A549 treated with DMSO at 1 μM for 4 hours (cell line): ENCODE data around the gene CSTF1. TPM values are rescaled to one million over a fixed set of nuclear protein-coding genes. Genes with fewer than 3 reads are reported as not detected.

Experiments used
- total RNA-seq: library from RNA; stranded (reverse); fragments of 200-300 nt; extraction: Qiagen RNA extraction; gene quantifications from 5 replicates; pipeline ENCODE4 v1.2.3, GENCODE V29; 2022; ENCODE audit warnings: low read depth

The CSTF1 gene
- 40.7 to 46.6 TPM (median 41.2 TPM) in 5 replicates for total RNA-seq

DNA sequence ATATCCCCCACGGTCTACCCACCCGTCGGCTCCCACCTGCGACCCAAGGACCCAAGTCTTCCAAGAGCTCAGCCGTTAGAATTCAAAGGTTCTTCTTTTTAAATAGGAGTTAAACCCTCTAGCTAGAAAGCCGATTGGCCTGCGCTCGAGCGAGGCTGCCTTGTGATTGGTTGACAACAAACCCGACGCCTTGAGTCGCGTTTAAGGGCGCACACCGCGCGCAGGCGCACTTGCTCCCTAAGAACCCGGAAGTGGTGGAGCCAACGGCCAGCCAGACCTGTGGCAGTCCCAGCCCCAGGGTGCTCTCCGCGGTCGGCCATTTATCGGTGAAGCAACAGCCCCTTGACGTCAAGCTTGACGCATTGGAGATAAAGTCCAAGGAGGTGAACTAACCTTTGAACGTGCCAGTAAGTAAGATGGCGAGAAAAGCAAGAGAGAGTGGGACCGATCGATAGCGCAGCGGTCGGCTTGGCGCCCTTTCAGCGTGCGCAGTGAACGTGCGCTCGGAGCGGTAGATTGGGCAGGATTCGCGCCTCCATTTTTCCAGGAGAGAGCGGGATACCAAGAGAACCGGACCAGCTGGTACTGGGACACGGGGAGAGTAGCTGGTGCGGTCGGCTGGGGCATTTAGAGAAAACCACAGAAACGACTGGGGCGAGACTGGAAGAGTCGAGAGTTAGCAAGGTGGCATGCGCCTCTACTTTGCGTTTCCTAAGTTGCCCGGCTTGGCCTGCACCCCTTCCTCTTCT, at the start of gene CSTF1, which contains the start of gene AURKA:
CSTF1 (plus strand) TSS at position 514 of the 749 bp plus-strand sequence. CDS start 2,908 bp downstream, outside the sequence.
AURKA (minus strand) TSS at position 84 of the 749 bp plus-strand sequence. CDS start 4,018 bp downstream, outside the sequence.

DNA sequence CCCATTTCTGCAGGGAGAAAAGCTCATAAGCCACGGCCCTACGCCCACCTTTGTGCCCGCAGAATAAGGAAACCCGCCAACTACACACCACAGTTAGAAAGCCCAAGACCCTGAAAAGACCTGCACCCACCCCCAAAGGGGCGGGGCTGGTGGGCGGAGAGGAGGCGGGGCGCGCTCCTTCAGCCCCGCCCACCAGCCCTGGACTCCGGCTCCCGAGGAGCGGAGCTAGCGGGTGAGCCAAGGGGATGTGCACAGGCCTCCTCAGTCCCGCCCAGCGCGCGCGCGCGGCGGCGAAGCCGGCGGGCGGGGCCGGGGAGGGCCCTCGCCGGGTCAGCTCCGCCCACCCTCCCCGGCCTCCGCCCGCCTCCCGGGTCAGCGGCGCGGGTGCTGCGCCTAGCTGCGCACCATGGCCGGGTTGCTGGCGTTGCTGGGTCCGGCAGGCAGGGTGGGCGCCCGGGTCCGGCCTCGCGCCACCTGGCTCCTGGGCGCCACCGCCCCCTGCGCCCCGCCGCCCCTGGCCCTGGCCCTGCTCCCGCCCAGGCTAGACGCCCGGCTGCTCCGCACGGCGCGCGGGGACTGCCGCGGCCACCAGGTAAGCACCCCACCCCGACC, 33.7 kb upstream of the CSTF1 start, which contains the start of gene FAM210B:
FAM210B (plus strand) TSS at position 375 of the 612 bp plus-strand sequence; CDS start at position 407, 32 bp downstream.

DNA sequence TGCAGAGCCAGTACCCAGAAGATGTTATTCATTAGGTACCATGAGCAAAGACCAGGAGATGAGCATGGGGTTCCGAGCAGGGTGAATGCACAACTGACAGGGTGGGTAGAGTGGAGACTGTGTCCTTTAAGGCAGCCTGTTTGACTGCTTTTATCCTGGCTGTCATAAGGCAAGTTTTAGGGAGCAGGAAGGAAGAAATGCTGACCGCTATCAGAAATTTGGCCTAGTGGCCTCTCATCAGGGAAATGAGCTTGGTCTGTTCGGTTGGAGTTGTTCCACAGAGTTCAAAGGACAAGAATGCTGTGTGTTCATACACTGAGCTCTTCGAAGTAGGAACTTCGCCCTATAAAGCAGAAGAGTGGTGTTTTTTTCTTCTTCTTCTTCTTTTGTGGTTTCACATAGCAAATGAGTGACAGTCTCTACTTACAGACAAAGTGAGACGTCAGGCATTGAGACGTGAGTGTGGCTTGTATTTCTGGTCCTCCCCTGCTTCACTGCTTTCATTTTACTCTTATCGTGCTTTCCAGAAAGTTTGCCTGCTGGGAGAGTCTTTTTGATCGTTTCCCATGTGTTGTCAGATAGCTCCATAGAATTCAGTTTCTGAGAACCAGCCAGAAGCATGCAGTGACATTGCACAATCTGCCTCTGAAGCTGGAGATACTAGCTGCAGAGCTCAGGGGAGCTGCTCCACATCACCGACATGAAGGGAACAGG, 19.5 kb downstream of the CSTF1 start, which contains the start of gene CASS4:
CASS4 (plus strand) TSS at position 502 of the 714 bp plus-strand sequence; CDS start at position 701, 199 bp downstream.

Other genes with a start within 250 kb of the CSTF1 start
- gene MC3R, start 143.9 kb upstream of the CSTF1 start, total RNA-seq, result not detected in 5 replicates
- gene FAM210B, start 33.7 kb upstream of the CSTF1 start, total RNA-seq, result 10.0 to 12.7 TPM (median 11.6 TPM) in 5 replicates
- gene AURKA, start 430 bp upstream of the CSTF1 start, total RNA-seq, result 102 to 121 TPM (median 119 TPM) in 5 replicates
- 0.05 to 0.06 TPM (median 0.06 TPM) in 3 of 5 replicates, not detected in the others for gene CASS4, start 19.6 kb downstream of the CSTF1 start, total RNA-seq
- 86.0 to 97.0 TPM (median 91.7 TPM) in 5 replicates for gene RTF2, start 76.0 kb downstream of the CSTF1 start, total RNA-seq
- gene FAM209A, start 132.1 kb downstream of the CSTF1 start, total RNA-seq, result 0.24 to 0.37 TPM (median 0.28 TPM) in 5 replicates
- gene FAM209B, start 140.6 kb downstream of the CSTF1 start, total RNA-seq, result 0.30 to 0.62 TPM (median 0.50 TPM) in 4 of 5 replicates, not detected in the other
- 13.6 to 16.5 TPM (median 15.4 TPM) in 5 replicates for gene TFAP2C, start 236.7 kb downstream of the CSTF1 start, total RNA-seq